IPS-NIHi7 (cell line): ENCODE results near the gene EXOC3L1.

Experiments
- DNase-seq: peaks from one replicate; pipeline ENCODE4 v3.0.0; 2012; ENCODE audit warnings: mixed read lengths; ENCODE audit errors: extremely low spot score

Gene EXOC3L1

GRCh38 chr16:67149276-67150046 lies 40.5 kb downstream of the EXOC3L1 start:
- peak; percentile 90 for DNase-seq

- no peak for DNase-seq
These were observed 41.2 kb downstream of the EXOC3L1 start for GRCh38 chr16:67148656-67149275.

GRCh38 chr16:67148221-67148620 lies 41.7 kb downstream of the EXOC3L1 start:
- DNase-seq = no peak

- DNase-seq = no peak
These were observed 42.3 kb downstream of the EXOC3L1 start for GRCh38 chr16:67147437-67148140.

- DNase-seq = no peak
These were observed 43.2 kb downstream of the EXOC3L1 start for GRCh38 chr16:67146523-67147357.

GRCh38 chr16:67145746-67146145 lies 44.2 kb downstream of the EXOC3L1 start:
- DNase-seq = no peak

- no peak for DNase-seq
These were observed 45.0 kb downstream of the EXOC3L1 start for GRCh38 chr16:67144943-67145342.

GRCh38 chr16:67142342-67142741 lies 47.6 kb downstream of the EXOC3L1 start:
- no peak for DNase-seq

GRCh38 chr16:67141391-67141790 lies 48.5 kb downstream of the EXOC3L1 start:
- DNase-seq = no peak

- DNase-seq = no peak
These were observed 52.3 kb downstream of the EXOC3L1 start for GRCh38 chr16:67137605-67138004.
